Esophagus squamous epithelium (tissue), 4 donors: Measurements from ENCODE around the gene PKDCC.

Experiments
- CTCF ChIP-seq, 6 experiments: fragments of 450-650 bp in 4 of 6; fragments of 200-600 bp in 2 of 6; sonication (generic) in 2 of 6; IDR thresholded peaks; one replicate each; pipeline ENCODE4 v1.5.1; 2016 to 2019; ENCODE audit warnings: antibody characterized with exemption in 6 of 6, mild to moderate bottlenecking in 4 of 6, moderate library complexity in 4 of 6
- POLR2A ChIP-seq, 4 donors: fragments of 450-650 bp; IDR thresholded peaks; one replicate each; pipeline ENCODE4 v1.6.1; 2017; ENCODE audit warnings: antibody characterized with exemption in 4 of 4, mild to moderate bottlenecking in 4 of 4, moderate library complexity in 3 of 4

- TF ChIP-seq POLR2A (IDR thresholded peaks at IDR 0.05) (no peak), CTCF (IDR thresholded peaks at IDR 0.05) (no peak)
Measured at GRCh38 chr2:42072349-42073118, 24.7 kb downstream of the PKDCC start.
